ENCODE data around the gene MRPL36. TPM values are rescaled to one million over a fixed set of nuclear protein-coding genes. Genes with fewer than 3 reads are reported as not detected.

MRPL36 gene
- total and polyA plus RNA-seq, 2 donors (not counting 3 experiments of a cell fraction or from before 2014, with no cell fraction given), result 70.3 to 72.7 TPM

DNA sequence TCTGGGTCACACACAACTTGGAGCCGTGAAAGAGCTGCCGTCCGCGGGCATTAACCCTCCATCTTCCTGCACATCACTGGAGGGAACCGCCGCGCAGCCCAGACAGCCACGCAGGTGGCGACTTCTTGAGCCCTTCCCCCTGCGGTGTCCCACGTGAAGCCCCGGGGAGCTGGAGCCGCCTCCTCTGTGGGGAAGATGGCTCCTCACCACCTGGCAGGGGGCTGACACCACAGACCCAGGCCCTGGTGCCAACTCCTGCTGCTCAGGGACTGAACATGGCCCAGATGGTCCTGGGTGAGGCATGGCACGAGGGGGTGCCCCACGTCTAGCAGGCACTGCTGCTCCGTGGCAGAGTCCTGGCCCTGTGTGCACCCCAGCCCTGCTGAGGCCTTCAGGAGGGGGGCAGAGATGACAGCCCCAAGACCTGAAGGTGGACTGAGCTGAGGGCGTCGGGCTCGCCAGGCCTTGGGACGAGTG, 40.5 kb upstream of the MRPL36 start:
- H4K20me1 ChIP-seq (replicated peaks; ENCODE audit: control insufficient read depth, extremely low read depth, insufficient read depth, low read length), result no peaks in the 10 kb centered on the region
- no peak overlapping the region for H3K27ac ChIP-seq (ENCODE audit: insufficient read depth, low read depth, low read length)
- BruUV-seq (replicated peaks), result no TSS peak
- H3K79me2 ChIP-seq (ENCODE audit: control insufficient read depth, insufficient read depth, low read length), result no peaks in the 10 kb centered on the region
- no peak overlapping the region for H2AFZ ChIP-seq (ENCODE audit: low read depth, low read length)
- no peaks in the 10 kb centered on the region for H3K27me3 ChIP-seq (ENCODE audit: control insufficient read depth in 2 of 2, insufficient read depth in 2 of 2, low read length in 2 of 2)
- ChIA-PET POLR2A (no interaction called here), CTCF (no interaction called here)
- TF ChIP-seq FOS (IDR thresholded peaks at IDR 0.05; ENCODE audit: borderline replicate concordance, insufficient read depth, low read length) (no peak), JUN (IDR thresholded peaks at IDR 0.05; ENCODE audit: borderline replicate concordance, insufficient read depth, insufficient read length, low read depth) (no peak), POLR2AphosphoS5 (IDR thresholded peaks at IDR 0.05; ENCODE audit: insufficient read depth, low read depth, low read length) (no peak), GATA2 (IDR thresholded peaks at IDR 0.05; ENCODE audit: insufficient read depth, insufficient read length, low read depth, low read length) (no peak), POLR2A (IDR thresholded peaks at IDR 0.05; ENCODE audit: low read depth, low read length) (no peak), EZH2 (IDR thresholded peaks at IDR 0.05; ENCODE audit: borderline replicate concordance, low read depth, low read length, severe bottlenecking) (no peak), MYC (IDR thresholded peaks at IDR 0.05; ENCODE audit: low read depth, low read length) (no peak)
- TF ChIP-seq, protein P1, sequence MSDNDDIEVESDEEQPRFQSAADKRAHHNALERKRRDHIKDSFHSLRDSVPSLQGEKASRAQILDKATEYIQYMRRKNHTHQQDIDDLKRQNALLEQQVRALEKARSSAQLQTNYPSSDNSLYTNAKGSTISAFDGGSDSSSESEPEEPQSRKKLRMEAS (IDR thresholded peaks at IDR 0.05; ENCODE audit: insufficient read depth, insufficient read length), result no peak
- TF ChIP-seq, protein P2, sequence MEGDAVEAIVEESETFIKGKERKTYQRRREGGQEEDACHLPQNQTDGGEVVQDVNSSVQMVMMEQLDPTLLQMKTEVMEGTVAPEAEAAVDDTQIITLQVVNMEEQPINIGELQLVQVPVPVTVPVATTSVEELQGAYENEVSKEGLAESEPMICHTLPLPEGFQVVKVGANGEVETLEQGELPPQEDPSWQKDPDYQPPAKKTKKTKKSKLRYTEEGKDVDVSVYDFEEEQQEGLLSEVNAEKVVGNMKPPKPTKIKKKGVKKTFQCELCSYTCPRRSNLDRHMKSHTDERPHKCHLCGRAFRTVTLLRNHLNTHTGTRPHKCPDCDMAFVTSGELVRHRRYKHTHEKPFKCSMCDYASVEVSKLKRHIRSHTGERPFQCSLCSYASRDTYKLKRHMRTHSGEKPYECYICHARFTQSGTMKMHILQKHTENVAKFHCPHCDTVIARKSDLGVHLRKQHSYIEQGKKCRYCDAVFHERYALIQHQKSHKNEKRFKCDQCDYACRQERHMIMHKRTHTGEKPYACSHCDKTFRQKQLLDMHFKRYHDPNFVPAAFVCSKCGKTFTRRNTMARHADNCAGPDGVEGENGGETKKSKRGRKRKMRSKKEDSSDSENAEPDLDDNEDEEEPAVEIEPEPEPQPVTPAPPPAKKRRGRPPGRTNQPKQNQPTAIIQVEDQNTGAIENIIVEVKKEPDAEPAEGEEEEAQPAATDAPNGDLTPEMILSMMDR (IDR thresholded peaks at IDR 0.05; ENCODE audit: extremely low read depth in 1 of 2, insufficient read depth in 1 of 2, low read depth in 1 of 2, low read length in 2 of 2), result no peak
- intact Hi-C loops (cut with micrococcal nuclease) (no loop called here), dilution Hi-C loops (cut with MboI; ENCODE audit: extremely low pct_ligation_motif_present, low sequenced_read_pairs) (no loop called here)
- H3K36me3 ChIP-seq (ENCODE audit: control insufficient read depth in 2 of 2, extremely low read depth in 1 of 2, insufficient read depth in 2 of 2, low read length in 2 of 2), result no peaks in the 10 kb centered on the region
- H3K4me3 ChIP-seq (replicated peaks in 1 of 3; ENCODE audit: insufficient read depth in 1 of 3, low read depth in 1 of 3, low read length in 3 of 3), result no peak overlapping the region
- H3K4me1 ChIP-seq (ENCODE audit: control insufficient read depth, extremely low read depth, insufficient read depth, low read length), result no peaks in the 10 kb centered on the region
- no peak overlapping the region for H3K4me2 ChIP-seq (ENCODE audit: insufficient read depth, low read length)
- H3K9me1 ChIP-seq (replicated peaks; ENCODE audit: control insufficient read depth, extremely low read depth, insufficient read depth, low read length), result no peaks in the 10 kb centered on the region
- no peaks in the 10 kb centered on the region for H3K9me3 ChIP-seq (replicated peaks; ENCODE audit: control insufficient read depth, insufficient read depth, low read length)
- DNase-seq (ENCODE audit: low read depth, low spot score), result no peak
- FAIRE-seq, result no peak
- H3K9ac ChIP-seq (replicated peaks; ENCODE audit: extremely low read depth, insufficient read depth, low read length), result no peak overlapping the region

All from endothelial cell of umbilical vein (primary cell).